ENCODE results near the gene TXNL4A. TPM values are rescaled to one million over a fixed set of nuclear protein-coding genes. Genes with fewer than 3 reads are reported as not detected.
A peak's percentile ranks its signal among the peaks of the same experiment; 100 is the strongest.

TXNL4A gene
- total RNA-seq, 2 donors from 2014 or later, result 117 to 138 TPM

- Histone ChIP-seq H3K9ac (ENCODE audit: extremely low read depth, low read length, poor library complexity, severe bottlenecking) (peak overlapping the region; percentile 75), H3K36me3 (ENCODE audit: control insufficient read depth, insufficient read depth, low read length) (peaks cover 20% of the 10 kb centered on the region), H3K4me3 (ENCODE audit: low read length) (peak overlapping the region; percentile 93), H3K27me3 (ENCODE audit: control insufficient read depth, insufficient read depth, low read length, poor library complexity, severe bottlenecking) (no peaks in the 10 kb centered on the region), H3K27ac (ENCODE audit: low read depth, low read length) (peak overlapping the region; percentile 88), H3K9me3 (ENCODE audit: control insufficient read depth, low read length) (no peaks in the 10 kb centered on the region), H3K4me1 (ENCODE audit: control insufficient read depth, insufficient read depth, low read length) (peaks cover 4% of the 10 kb centered on the region)
- TF ChIP-seq, protein P1, sequence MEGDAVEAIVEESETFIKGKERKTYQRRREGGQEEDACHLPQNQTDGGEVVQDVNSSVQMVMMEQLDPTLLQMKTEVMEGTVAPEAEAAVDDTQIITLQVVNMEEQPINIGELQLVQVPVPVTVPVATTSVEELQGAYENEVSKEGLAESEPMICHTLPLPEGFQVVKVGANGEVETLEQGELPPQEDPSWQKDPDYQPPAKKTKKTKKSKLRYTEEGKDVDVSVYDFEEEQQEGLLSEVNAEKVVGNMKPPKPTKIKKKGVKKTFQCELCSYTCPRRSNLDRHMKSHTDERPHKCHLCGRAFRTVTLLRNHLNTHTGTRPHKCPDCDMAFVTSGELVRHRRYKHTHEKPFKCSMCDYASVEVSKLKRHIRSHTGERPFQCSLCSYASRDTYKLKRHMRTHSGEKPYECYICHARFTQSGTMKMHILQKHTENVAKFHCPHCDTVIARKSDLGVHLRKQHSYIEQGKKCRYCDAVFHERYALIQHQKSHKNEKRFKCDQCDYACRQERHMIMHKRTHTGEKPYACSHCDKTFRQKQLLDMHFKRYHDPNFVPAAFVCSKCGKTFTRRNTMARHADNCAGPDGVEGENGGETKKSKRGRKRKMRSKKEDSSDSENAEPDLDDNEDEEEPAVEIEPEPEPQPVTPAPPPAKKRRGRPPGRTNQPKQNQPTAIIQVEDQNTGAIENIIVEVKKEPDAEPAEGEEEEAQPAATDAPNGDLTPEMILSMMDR (conservative IDR thresholded peaks at IDR 0.05), result no peak
- Mint-ChIP-seq H3K36me3 (ENCODE audit: low read depth) (peaks cover 20% of the 10 kb centered on the region), H3K27ac (peak overlapping the region; percentile 96), H3K4me3 (peak overlapping the region; percentile 80), H3K9me3 (no peaks in the 10 kb centered on the region), H3K4me1 (peaks cover 14% of the 10 kb centered on the region), H3K27me3 (ENCODE audit: insufficient read depth) (peaks cover 21% of the 10 kb centered on the region)
- no peak for DNase-seq
- WGBS, 2 experiments (ENCODE audit: insufficient coverage in 1 of 2, insufficient read length in 1 of 2), result 23 to 29% methylated on average over 6 to 8 of the region's 8 CpGs
Measured at GRCh38 chr18:80034852-80035406, 46.6 kb upstream of the TXNL4A start.

DNA sequence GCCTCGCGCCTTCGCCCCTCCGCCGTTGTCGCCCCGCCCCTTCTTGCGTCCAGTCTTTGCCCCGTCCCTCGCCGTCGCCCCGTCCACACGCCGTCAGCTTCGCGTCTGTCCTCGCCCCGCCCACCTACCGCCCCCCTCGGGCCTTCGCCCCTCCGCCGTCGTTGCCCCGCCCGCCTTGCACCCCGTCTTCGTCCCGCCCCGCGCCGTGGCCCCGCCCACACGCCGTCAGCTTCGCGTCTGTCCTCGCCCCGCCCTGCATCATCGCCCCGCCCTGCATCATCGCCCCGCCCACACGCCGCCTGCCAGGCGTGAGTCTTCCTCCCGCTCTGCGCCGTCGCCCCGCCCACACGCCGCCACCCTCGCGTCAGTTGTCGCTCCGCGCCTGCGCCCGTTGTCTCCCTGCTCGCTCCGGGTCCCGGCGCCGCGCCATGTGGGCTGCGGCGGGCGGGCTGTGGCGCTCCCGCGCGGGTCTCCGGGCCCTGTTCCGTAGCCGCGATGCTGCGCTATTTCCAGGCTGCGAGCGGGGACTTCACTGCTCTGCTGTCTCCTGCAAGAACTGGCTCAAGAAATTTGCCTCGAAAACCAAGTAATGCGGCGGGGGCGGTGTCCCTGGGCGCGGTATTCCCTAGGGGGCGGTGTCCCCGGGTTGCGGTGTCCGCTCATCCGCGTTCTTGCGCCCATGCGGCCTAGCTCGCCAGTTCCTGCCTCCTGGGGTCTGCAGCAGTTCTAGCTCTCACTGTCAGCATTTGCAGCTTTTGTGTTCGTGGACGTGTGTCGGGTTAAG lies 45.9 kb upstream of the TXNL4A start, which contains the start of gene RBFA:
TSS of gene RBFA (plus strand) at position 367 of the 784 bp plus-strand sequence. CDS start at position 429, 62 bp downstream.
- WGBS, 2 experiments (ENCODE audit: insufficient coverage in 1 of 2, insufficient read length in 1 of 2), result 0% methylated on average over 37 to 99 of the region's 99 CpGs
- H3K27ac ChIP-seq (ENCODE audit: low read depth, low read length), result peak within 1 kb of the TSS; percentile 88
- peak within 1 kb of the TSS; percentile 96 for H3K27ac Mint-ChIP-seq
- peaks cover 14% of the 10 kb centered on the region for H3K36me3 Mint-ChIP-seq (ENCODE audit: low read depth)
- H3K4me3 Mint-ChIP-seq, result peak within 1 kb of the TSS; percentile 80
- peak within 1 kb of the TSS; percentile 93 for H3K4me3 ChIP-seq (ENCODE audit: low read length)
- no peaks in the 10 kb centered on the region for H3K9me3 Mint-ChIP-seq
- H3K27me3 ChIP-seq (ENCODE audit: control insufficient read depth, insufficient read depth, low read length, poor library complexity, severe bottlenecking), result no peaks in the 10 kb centered on the region
- TF ChIP-seq, protein P1 (conservative IDR thresholded peaks at IDR 0.05), result peak; percentile 69
- H3K9ac ChIP-seq (ENCODE audit: extremely low read depth, low read length, poor library complexity, severe bottlenecking), result peak within 1 kb of the TSS; percentile 75
- peak; percentile 100 for DNase-seq
- H3K9me3 ChIP-seq (ENCODE audit: control insufficient read depth, low read length), result no peaks in the 10 kb centered on the region
- peaks cover 14% of the 10 kb centered on the region for H3K4me1 Mint-ChIP-seq
- peaks cover 24% of the 10 kb centered on the region for H3K27me3 Mint-ChIP-seq (ENCODE audit: insufficient read depth)
- H3K36me3 ChIP-seq (ENCODE audit: control insufficient read depth, insufficient read depth, low read length), result peaks cover 15% of the 10 kb centered on the region
- H3K4me1 ChIP-seq (ENCODE audit: control insufficient read depth, insufficient read depth, low read length), result peaks cover 4% of the 10 kb centered on the region

GRCh38 chr18:80033181-80034067 lies 45.1 kb upstream of the TXNL4A start:
- Mint-ChIP-seq H3K27me3 (ENCODE audit: insufficient read depth) (peaks cover 24% of the 10 kb centered on the region), H3K9me3 (peaks cover 1% of the 10 kb centered on the region), H3K4me3 (peak overlapping the region; percentile 80), H3K4me1 (peaks cover 14% of the 10 kb centered on the region), H3K36me3 (ENCODE audit: low read depth) (peaks cover 8% of the 10 kb centered on the region), H3K27ac (peak overlapping the region; percentile 96)
- no peaks in the 10 kb centered on the region for H3K9me3 ChIP-seq (ENCODE audit: control insufficient read depth, low read length)
- DNase-seq, result no peak
- no peaks in the 10 kb centered on the region for H3K27me3 ChIP-seq (ENCODE audit: control insufficient read depth, insufficient read depth, low read length, poor library complexity, severe bottlenecking)
- TF ChIP-seq, protein P1 (conservative IDR thresholded peaks at IDR 0.05), result no peak
- peak overlapping the region; percentile 69 for H3K9ac ChIP-seq (ENCODE audit: extremely low read depth, low read length, poor library complexity, severe bottlenecking)
- peaks cover 4% of the 10 kb centered on the region for H3K4me1 ChIP-seq (ENCODE audit: control insufficient read depth, insufficient read depth, low read length)
- 8 to 20% methylated on average over 31 to 90 of the region's 90 CpGs for WGBS, 2 experiments (ENCODE audit: insufficient coverage in 1 of 2, insufficient read length in 1 of 2)
- peak overlapping the region; percentile 81 for H3K4me3 ChIP-seq (ENCODE audit: low read length)
- peaks cover 6% of the 10 kb centered on the region for H3K36me3 ChIP-seq (ENCODE audit: control insufficient read depth, insufficient read depth, low read length)
- H3K27ac ChIP-seq (ENCODE audit: low read depth, low read length), result peak overlapping the region; percentile 47
